ENCODE results near the gene SLC19A1.

SLC19A1 gene

GRCh38 chr21:45476582-45476981, 65.7 kb downstream of the SLC19A1 start:
- POLR2A ChIA-PET = no interaction called here
- no peak for DNase-seq (ENCODE audit: extremely low spot score)
- no peak for TF ChIP-seq CTCF (IDR thresholded peaks at IDR 0.05; ENCODE audit: control extremely low read depth, extremely low read depth, low read depth, missing control alignments)
- CTCF ChIA-PET = interaction anchor here (2.6 kb wide), 1 partner anchor 344 kb away, joined by 16 read pairs; no protein-coding TSS in a partner anchor

- no peak for DNase-seq (ENCODE audit: extremely low spot score)
- ChIA-PET CTCF (interaction anchor here (0.9 kb wide), 1 partner anchor 345 kb away, joined by 4 read pairs; no protein-coding TSS in a partner anchor), POLR2A (no interaction called here)
- no peak for TF ChIP-seq CTCF (IDR thresholded peaks at IDR 0.05; ENCODE audit: control extremely low read depth, extremely low read depth, low read depth, missing control alignments)
Measured at GRCh38 chr21:45475797-45476570, 66.3 kb downstream of the SLC19A1 start.

- POLR2A ChIA-PET = no interaction called here
- DNase-seq (ENCODE audit: extremely low spot score) = no peak
- CTCF ChIA-PET = interaction anchor here (0.9 kb wide), 1 partner anchor 346 kb away, joined by 4 read pairs; no protein-coding TSS in a partner anchor
- TF ChIP-seq CTCF (IDR thresholded peaks at IDR 0.05; ENCODE audit: control extremely low read depth, extremely low read depth, low read depth, missing control alignments) = no peak
Measured at GRCh38 chr21:45475004-45475685, 67.1 kb downstream of the SLC19A1 start.

GRCh38 chr21:45474323-45474950, 67.8 kb downstream of the SLC19A1 start:
- ChIA-PET POLR2A (no interaction called here), CTCF (no interaction called here)
- no peak for DNase-seq (ENCODE audit: extremely low spot score)
- TF ChIP-seq CTCF (IDR thresholded peaks at IDR 0.05; ENCODE audit: control extremely low read depth, extremely low read depth, low read depth, missing control alignments) = no peak

- no peak for DNase-seq (ENCODE audit: extremely low spot score)
- ChIA-PET CTCF (no interaction called here), POLR2A (no interaction called here)
- no peak for TF ChIP-seq CTCF (IDR thresholded peaks at IDR 0.05; ENCODE audit: control extremely low read depth, extremely low read depth, low read depth, missing control alignments)
Measured at GRCh38 chr21:45473496-45474322, 68.5 kb downstream of the SLC19A1 start.

All from GM10248 (cell line).